ENCODE data around the gene WNT10A.

Gene WNT10A

DNA sequence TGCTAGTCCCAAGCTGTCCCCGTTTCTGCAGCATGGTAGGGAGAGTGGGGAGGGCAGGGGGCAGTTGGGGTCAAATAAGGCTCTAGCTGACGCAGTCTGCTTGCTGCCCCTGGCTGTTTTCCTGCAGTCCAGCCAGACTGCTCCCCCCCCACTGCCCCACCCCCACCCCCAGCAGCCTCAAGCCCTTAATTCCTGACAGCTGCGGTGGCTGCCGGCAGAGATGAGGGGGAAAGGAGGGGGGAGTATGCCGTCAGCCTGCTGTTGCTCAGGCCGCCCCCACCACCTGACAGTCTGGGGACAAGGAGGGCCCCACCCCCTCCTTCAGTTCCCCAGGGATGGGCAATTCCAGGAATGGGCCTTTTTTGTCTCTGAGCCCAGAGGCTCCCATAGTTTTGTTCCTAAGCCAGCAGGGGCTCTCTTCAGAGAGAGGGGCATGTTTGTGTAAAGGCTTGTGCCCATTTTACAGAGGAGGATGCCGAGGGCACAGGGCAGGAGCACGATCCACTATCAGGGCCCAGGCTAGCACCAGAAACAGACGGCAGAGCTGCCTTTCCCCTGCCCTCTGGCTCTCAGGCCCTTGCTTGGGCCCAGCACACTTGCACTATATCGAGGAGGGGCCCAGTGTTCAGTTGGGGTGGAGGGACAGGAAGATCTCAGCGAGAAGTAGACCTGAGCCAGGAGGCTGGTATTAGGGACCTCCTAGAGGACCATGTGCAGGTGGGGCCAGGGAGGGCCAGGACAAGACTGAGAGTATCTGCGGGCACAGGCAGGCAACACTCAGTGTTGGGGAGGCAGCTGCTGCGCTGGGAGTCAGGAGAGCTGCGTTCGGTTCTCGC, 1.5 kb upstream of the WNT10A start:
- DNase-seq = no peak

GRCh38 chr2:218879776-218880101, 913 bp upstream of the WNT10A start:
- no peak for DNase-seq

DNA sequence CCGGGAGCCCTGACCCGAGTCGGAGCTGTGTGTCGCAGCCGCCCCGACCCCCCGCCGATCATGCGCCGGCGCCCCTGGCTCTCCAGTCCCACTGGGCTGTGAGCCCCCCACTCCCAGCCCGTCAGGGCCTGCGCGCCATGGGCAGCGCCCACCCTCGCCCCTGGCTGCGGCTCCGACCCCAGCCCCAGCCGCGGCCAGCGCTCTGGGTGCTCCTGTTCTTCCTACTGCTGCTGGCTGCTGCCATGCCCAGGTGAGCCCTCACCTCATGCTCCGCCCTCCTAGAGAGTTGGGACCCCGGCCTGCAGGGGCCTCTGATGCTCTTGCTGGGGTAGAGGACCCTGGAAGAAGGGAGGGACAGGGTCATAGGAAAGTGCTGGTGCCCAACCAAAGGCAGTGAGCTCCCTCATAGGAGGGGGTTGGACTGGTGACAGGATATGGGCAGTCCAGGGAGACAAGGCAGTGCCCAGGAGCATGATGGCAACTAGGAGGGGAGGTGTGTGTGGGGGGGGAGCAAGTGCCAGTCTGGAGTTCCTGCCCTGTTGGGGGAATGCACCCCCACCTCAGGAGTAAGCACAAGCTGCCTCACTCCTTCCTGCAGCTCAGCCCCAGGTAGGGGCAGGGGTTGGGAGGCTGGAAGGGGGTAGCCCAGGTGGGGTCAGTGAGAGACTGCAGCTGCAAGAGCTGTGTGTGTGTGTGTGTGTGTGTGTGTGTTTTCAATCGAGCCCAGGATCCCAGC, 375 bp downstream of the WNT10A start:
- no peak for DNase-seq

- no peak for DNase-seq
Observed at GRCh38 chr2:218881744-218882460, 1.2 kb downstream of the WNT10A start.

- DNase-seq = no peak
Observed at GRCh38 chr2:218882461-218882816, 1.8 kb downstream of the WNT10A start.

DNA sequence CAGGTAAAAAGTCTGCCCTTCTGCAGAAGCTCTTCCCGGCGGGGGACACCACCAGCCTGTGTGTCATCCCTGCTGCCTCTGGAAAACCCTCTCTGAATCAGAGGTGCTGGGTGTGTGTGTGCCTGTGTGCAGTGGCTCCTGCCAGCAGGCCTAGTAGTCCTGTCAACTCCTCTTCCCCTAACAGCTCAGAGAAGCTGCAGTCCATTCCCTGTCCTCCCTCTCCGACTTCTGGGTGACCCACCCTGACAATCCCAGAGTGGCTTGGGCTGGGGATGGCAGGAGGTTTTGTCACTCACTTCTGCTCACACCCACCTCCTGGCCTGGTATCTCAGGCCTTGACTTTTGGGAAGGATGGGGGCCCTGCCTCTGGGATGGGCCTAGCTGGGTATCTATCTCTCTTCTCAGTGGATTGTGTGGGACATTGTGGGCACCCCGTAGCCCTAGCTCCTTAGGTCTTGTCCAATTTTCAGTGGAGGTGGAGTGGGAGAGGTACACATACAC, 2.3 kb downstream of the WNT10A start:
- no peak for DNase-seq

- DNase-seq = no peak
Observed at GRCh38 chr2:218883491-218884490, 3.1 kb downstream of the WNT10A start.

GRCh38 chr2:218884519-218884918, 3.9 kb downstream of the WNT10A start:
- no peak for DNase-seq

- DNase-seq = no peak
Observed at GRCh38 chr2:218885981-218886947, 5.6 kb downstream of the WNT10A start.

DNA sequence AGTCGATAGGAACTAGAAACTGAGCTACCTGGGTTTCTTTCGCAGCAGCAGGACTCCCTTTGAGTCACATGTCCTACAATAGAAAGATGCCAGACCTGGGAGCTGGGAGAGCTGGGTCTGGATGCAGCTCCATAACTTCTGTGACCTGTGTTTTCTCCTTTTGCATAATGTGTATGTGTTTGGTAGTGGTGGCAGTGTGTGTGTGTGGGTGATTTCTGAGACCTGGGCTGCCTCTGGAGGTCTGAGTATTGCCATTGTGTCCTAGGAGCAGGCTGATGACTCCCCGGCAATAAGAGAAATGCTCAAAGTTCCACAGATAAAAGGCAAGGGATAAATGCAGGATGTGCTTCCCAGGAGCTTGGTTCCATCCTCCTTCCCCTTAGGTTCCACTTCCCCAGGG, 6.4 kb downstream of the WNT10A start:
- DNase-seq = no peak

DNA sequence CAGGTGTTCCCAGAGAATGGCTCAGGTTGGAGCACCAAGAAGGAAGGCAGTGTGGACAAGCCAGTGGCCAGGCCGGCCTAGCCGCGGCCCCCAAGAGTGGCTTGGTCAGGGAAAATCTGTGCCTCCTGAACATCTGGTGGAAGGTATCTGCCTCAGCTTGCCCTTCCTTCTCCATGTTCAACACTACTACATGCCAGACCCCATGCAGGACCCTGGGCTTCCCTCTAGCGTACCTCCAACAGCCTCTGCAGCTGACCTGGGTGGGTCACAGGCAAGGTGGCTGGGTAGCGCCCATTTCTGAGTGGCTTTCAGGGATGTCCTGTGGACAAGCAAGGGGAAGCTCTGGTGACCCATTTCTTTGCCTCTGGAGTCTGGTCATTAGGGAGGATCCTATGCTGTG, 7.7 kb downstream of the WNT10A start:
- no peak for DNase-seq

DNA sequence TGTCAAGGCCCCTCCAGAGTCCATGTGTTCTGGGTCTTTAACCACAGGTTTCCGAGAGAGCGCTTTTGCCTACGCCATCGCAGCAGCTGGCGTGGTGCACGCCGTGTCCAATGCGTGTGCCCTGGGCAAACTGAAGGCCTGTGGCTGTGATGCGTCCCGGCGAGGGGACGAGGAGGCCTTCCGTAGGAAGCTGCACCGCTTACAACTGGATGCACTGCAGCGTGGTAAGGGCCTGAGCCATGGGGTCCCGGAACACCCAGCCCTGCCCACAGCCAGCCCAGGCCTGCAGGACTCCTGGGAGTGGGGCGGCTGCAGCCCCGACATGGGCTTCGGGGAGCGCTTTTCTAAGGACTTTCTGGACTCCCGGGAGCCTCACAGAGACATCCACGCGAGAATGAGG, 9.3 kb downstream of the WNT10A start:
- DNase-seq = no peak

DNA sequence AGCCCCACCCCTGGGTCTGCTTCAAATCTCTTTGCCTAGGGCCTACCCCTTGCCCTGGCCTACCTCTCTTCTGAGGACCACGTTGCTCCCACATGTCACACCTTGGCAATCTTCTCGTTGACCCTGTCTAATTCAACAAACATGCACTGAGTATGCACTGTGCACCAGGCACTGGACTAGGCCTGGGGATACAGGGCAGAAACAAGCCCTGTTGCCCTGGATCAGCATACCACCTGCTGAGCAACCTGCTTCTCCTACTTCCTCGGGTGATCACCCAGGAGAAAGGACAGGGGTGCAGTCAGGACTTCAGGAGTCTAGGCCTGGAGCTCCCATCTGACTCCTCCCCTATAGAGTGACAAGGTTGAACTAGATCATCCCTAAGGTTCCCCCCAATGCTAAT, 9.7 kb downstream of the WNT10A start:
- DNase-seq = no peak

DNA sequence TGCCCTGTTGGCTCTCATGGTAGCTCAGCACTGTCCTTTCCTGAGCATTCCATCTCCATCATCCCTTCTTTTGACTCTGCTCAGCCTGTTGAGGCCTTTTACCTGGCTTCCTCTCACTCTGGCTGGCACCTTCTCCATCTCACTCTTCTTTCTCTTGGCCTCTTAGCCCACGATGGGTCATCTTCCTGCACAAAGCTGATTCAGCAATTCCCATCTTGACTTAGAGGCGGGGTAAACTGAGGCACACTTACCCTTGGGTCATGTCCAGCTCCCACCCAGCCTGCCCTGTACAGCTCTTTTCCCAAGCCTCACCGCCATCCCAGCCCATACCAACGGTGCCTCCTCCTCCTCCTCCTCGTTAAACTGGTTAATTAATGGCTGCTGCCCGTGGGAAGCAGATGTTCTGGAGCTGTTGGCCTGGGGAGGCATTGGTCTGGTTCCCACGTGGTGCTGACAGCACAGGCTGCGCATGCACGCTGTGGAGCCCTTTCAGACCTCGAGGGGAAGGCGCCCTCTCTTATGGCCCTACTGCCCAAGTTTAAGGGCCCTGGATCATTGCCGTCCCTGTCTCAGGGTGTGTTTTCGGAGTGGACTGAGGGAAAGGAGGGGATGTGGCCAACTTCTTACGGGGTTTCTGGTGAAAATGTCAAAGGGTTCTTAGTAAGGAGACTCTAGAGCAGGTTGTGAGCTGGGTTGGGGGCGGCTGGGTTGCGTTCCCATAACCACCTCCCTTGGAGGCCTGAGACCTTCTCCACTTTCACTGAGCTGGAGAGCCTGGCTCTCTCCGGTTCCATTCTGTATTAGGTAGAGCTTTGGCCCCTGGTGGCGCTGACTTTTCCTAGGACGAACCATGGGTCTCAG, 10.9 kb downstream of the WNT10A start:
- no peak for DNase-seq

- peak; percentile 72 for DNase-seq
Observed at GRCh38 chr2:218892693-218893348, 12.2 kb downstream of the WNT10A start.

- no peak for DNase-seq
Observed at GRCh38 chr2:218893349-218894150, 12.9 kb downstream of the WNT10A start.

- DNase-seq = no peak
Observed at GRCh38 chr2:218894151-218894879, 13.7 kb downstream of the WNT10A start.

- no peak for DNase-seq
Observed at GRCh38 chr2:218894880-218895157, 14.2 kb downstream of the WNT10A start.
